HG03457 (cell line): ENCODE data around the gene GRB10.
"Not testable (repeated sequence)": the region's sequence is repeated elsewhere in the genome, so short reads cannot be mapped to it uniquely, and the experiment has no call there.

ENCODE experiments used
- ATAC-seq: cut with Tn5 transposase; IDR thresholded peaks from one replicate; pipeline ENCODE4 v1.9.1; 2021; ENCODE audit warnings: moderate number of reproducible peaks; ENCODE audit not compliant: unreplicated experiment

The GRB10 gene

DNA sequence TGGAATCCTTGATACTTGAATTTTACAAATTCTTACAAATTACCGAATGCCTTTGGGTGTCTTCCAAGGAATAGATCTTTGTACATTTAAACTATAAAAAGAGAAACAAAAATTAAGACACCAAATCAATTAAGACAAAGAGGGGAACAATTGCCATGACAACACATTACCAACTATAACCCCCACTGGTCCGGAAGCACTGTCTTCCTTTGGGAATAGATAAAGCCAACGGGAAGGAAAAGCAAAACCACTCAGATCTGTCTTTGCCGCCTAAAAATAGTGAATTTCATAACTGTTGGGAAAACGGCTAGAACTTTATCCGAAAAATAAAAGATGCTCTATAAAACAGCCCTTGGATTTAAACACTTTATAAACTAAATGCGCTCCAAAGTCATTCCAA, 37.4 kb downstream of the GRB10 start:
- ATAC-seq = no peak

GRCh38 chr7:50743893-50744292, 38.8 kb downstream of the GRB10 start:
- no peak for ATAC-seq

DNA sequence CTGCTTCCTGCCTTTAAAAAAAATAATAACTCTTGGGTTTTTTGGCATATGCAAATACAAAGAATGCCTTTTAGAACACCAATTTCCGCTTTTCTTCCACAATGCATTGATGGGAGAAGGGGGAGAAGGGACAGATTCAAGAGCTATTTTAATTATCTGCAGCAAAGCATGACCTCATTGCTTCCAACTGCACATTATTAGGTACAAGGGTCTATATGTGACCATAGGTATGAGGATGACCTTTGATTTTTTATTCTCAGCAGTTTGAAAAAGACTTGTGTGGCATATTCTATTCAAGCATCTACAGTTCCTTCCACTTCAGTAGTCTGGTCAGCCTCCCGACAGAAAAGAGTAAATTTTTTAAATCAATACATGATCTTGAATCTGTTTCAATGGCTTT, 39.7 kb downstream of the GRB10 start:
- no peak for ATAC-seq

GRCh38 chr7:50742401-50742800, 40.3 kb downstream of the GRB10 start:
- ATAC-seq = no peak

GRCh38 chr7:50739744-50740435, 42.8 kb downstream of the GRB10 start:
- ATAC-seq = peak; percentile 95

GRCh38 chr7:50738932-50739331, 43.8 kb downstream of the GRB10 start:
- no peak for ATAC-seq

GRCh38 chr7:50735836-50736235, 46.9 kb downstream of the GRB10 start:
- ATAC-seq = not testable (repeated sequence)

GRCh38 chr7:50735333-50735732, 47.4 kb downstream of the GRB10 start:
- no peak for ATAC-seq

DNA sequence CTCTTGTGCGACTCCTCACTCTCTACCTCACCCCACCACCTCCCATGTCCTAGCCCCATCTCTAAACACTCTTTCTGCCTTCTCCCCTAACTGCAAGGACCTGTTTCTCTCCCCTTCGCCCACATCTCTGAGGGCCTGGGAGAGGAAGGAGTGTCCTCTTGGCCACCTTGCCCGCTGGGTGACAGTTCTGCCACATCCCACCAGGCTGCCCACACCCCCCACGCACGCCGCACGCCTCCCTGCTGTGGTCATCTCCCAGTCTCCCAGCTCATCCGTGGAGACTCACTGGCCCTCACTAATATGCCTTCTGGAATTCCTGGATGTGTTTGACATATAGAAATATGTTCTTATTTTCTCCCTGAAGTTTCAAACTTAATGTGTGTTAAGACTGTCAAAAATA, 48.5 kb downstream of the GRB10 start:
- no peak for ATAC-seq

- no peak for ATAC-seq
Observed at GRCh38 chr7:50733552-50733951, 49.1 kb downstream of the GRB10 start.

GRCh38 chr7:50731703-50732582, 50.8 kb downstream of the GRB10 start:
- no peak for ATAC-seq

GRCh38 chr7:50730446-50731400, 52.0 kb downstream of the GRB10 start:
- ATAC-seq = no peak

DNA sequence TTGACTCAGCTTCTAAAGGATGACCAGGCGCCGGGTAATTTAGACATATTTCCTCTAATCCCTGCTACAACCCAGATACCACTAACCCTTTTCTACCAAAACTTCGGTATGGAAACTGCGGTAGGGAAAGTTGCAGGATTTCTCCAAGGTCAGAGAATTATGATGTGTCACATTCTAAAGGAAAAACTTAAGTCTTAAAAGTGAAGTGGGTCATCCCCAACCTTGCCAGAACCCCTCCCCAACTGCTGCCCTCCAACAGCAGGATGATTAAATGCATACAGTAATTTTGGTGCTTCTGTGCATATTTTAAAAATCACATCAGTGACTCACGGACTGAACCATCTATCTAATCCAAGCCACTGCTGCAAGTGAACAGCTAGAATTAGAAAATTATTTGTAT, 52.7 kb downstream of the GRB10 start:
- no peak for ATAC-seq

DNA sequence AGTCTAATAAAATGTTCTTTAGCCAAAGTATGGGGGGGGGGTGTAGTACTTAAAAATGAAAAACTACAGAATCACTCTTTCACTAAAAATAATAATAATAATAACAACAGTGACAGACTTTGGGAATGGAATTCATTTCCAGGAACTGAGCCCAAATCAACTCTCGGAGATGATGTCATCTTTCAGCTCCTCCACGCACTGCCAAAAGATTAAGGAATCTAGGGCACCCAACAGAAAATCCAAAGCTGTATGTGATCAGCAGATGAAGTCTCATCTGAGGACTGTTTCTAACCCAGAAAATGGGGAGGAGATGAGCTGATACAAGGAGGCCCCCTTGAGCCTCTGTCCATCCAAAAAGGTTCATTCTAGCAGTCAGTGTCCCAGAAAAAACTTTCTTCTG, 54.5 kb downstream of the GRB10 start:
- no peak for ATAC-seq

GRCh38 chr7:50727711-50728110, 55.0 kb downstream of the GRB10 start:
- ATAC-seq = no peak

- ATAC-seq = no peak
Observed at GRCh38 chr7:50727072-50727471, 55.6 kb downstream of the GRB10 start.

- ATAC-seq = no peak
Observed at GRCh38 chr7:50725774-50726173, 56.9 kb downstream of the GRB10 start.

DNA sequence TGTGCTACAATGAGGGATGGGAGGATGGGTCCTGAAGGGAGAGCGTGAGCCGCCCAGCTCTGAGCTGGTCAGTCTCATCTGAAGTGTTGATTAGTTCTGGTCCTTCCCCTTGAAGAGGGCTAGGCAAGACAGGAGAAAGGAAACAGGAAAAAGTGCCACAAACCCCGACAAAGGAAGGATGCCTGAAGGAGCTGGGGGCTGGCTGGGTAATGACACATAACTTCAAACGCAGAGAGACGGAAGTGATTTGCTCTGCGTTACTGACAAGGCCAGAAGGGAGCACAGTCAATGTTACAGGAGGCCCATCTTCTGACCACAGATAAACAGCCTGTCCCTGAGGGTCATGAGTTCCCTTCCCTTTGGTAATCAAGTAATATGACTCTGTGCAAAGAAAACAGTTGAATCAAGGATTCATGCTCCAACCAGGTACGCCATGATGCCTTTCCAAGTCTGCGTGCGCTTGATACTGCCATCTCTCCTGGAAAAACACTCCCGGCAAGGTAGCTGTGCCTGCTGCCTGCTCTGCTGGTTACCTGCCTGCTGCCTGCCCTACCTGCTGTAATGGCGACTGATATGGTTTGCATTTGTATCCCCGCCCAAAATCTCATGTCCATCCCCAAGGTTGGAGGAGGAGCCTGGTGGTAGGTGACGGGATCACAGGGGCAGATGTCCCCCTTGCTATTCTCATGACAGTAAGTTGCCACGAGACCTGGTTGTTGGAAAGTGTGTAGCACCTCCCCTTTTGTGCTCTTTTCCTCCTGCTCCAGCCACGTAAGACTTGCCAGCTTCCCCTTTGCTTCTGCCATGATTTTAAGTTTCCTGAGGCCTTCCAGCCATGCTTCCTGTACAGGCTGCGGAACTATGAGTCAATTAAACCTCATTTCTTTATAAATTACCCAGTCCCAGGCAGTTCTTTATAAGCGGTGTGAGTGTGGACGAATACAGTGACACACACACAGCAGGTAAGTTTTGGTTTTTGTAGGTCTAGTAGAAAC, 57.9 kb downstream of the GRB10 start:
- ATAC-seq = no peak

DNA sequence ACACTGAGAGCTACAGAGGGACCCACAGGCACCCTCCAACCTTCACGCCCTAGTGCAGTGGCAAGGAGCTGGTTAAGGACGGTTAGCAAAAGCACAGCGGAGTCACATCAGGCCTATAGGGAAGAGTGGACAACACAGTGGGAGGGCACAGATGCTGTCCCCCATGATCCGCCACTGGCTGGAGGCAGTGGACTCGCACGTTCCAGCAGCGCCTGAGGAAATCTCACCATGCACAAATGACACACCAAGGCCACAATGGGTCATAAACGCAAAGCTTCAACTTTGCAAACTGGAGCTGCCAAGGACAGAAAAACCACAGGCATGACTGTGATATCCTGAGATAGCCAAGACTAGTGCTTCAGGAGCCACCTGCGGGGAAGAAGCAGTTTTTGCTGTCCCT, 58.8 kb downstream of the GRB10 start:
- no peak for ATAC-seq

DNA sequence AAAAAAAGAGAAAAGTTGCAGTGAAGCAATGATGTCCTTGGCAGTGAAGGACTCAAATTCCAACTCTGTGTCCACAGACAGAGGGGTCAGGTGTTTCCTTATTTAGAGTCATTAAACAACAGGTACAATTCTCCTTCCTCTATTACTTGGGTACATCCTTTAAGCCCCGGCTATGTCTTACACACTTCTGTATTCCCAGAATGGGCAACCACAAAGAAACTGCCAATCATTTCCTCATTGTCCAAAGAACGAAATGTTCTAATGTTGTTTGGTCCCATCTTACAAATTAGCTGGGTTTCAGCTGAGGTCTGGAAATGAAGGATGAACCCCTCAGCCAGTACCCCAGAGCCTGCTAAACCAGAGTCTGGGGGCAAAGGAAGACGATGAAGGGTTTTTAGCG, 59.5 kb downstream of the GRB10 start:
- ATAC-seq = no peak
